GM12891 (cell line): Measurements from ENCODE around the gene ERCC3.
"Not testable (repeated sequence)": the region's sequence is repeated elsewhere in the genome, so short reads cannot be mapped to it uniquely, and the experiment has no call there.

Experiments
- DNase-seq: peaks from one replicate; pipeline ENCODE4 v3.0.0; 2011; ENCODE audit warnings: low spot score; ENCODE audit not compliant: insufficient read length
- FAIRE-seq: peaks from 2 replicates; lab custom pipeline; 2011; peaks lifted over from hg19 to GRCh38; lab: Jason Lieb, UNC
- PAX5 ChIP-seq: IDR thresholded peaks from 2 replicates; pipeline ENCODE4 v1.6.1; 2011; ENCODE audit warnings: low read length, moderate library complexity, mild to moderate bottlenecking; ENCODE audit not compliant: insufficient read depth, severe bottlenecking
- POLR2A ChIP-seq: IDR thresholded peaks from 2 replicates; pipeline ENCODE4 v1.6.1; 2011; ENCODE audit warnings: low read depth, low read length, control low read depth
- POLR2AphosphoS5 ChIP-seq: IDR thresholded peaks from 2 replicates; pipeline ENCODE4 v1.6.1; 2011; ENCODE audit warnings: low read depth, low read length, control low read depth
- POU2F2 ChIP-seq: IDR thresholded peaks from 2 replicates; pipeline ENCODE4 v1.6.1; 2011; ENCODE audit warnings: low read depth, mild to moderate bottlenecking, control low read depth, low read length, moderate library complexity
- SPI1 ChIP-seq: IDR thresholded peaks from 2 replicates; pipeline ENCODE4 v1.6.1; 2011; ENCODE audit warnings: low read depth, low read length, control low read depth
- TAF1 ChIP-seq: IDR thresholded peaks from 2 replicates; pipeline ENCODE4 v1.6.1; 2011; ENCODE audit warnings: low read depth, low read length, control low read depth

Gene ERCC3

GRCh38 chr2:127231130-127231865, 62.6 kb downstream of the ERCC3 start:
- FAIRE-seq (no peak), DNase-seq (no peak)
- TF ChIP-seq SPI1 (no peak), POU2F2 (no peak), POLR2AphosphoS5 (no peak), POLR2A (no peak), TAF1 (no peak), PAX5 (no peak)

- FAIRE-seq (no peak), DNase-seq (no peak)
- TF ChIP-seq POLR2AphosphoS5, result no peak
- TF ChIP-seq PAX5, result no peak
- no peak for TF ChIP-seq SPI1
- no peak for TF ChIP-seq POU2F2
- TF ChIP-seq POLR2A, result no peak
- no peak for TF ChIP-seq TAF1
These were observed 64.4 kb downstream of the ERCC3 start for GRCh38 chr2:127229555-127229954.

GRCh38 chr2:127228102-127228501, 65.8 kb downstream of the ERCC3 start:
- TF ChIP-seq POU2F2 (no peak), SPI1 (no peak), PAX5 (no peak), POLR2A (no peak), TAF1 (no peak), POLR2AphosphoS5 (no peak)
- DNase-seq, result no peak
- no peak for FAIRE-seq

GRCh38 chr2:127227264-127227660, 66.7 kb downstream of the ERCC3 start:
- FAIRE-seq, DNase-seq: not testable (repeated sequence)

GRCh38 chr2:127226520-127227263, 67.3 kb downstream of the ERCC3 start:
- FAIRE-seq, result no peak
- no peak for DNase-seq

GRCh38 chr2:127226132-127226519, 67.8 kb downstream of the ERCC3 start:
- DNase-seq, result no peak
- TF ChIP-seq POU2F2, result no peak
- TF ChIP-seq SPI1, result no peak
- no peak for TF ChIP-seq PAX5
- TF ChIP-seq TAF1, result no peak
- no peak for TF ChIP-seq POLR2A
- no peak for TF ChIP-seq POLR2AphosphoS5
- FAIRE-seq, result no peak

More at GRCh38 chr2:127226520-127227263, 67.3 kb downstream of the ERCC3 start:
- TF ChIP-seq POLR2A, result no peak
- TF ChIP-seq POLR2AphosphoS5, result no peak
- TF ChIP-seq TAF1, result no peak
- TF ChIP-seq SPI1, result no peak
- TF ChIP-seq POU2F2, result no peak
- TF ChIP-seq PAX5, result no peak

- TF ChIP-seq POLR2A, result no peak
- TF ChIP-seq SPI1, result no peak
- no peak for TF ChIP-seq TAF1
- no peak for TF ChIP-seq POU2F2
- DNase-seq (no peak), FAIRE-seq (no peak)
These were observed 68.6 kb downstream of the ERCC3 start for GRCh38 chr2:127225186-127225960.

GRCh38 chr2:127224135-127224534, 69.8 kb downstream of the ERCC3 start:
- not testable (repeated sequence) for FAIRE-seq, DNase-seq

GRCh38 chr2:127220768-127221527, 73.0 kb downstream of the ERCC3 start:
- DNase-seq, result no peak
- FAIRE-seq, result no peak
- TF ChIP-seq POLR2AphosphoS5 (no peak), POLR2A (no peak), TAF1 (no peak), POU2F2 (no peak), SPI1 (no peak), PAX5 (no peak)
